Loucy (cell line): Measurements from ENCODE around the gene DEFB132.

Source experiments
- CTCF ChIP-seq: fragments of 200-600 bp; sonication (generic); conservative IDR thresholded peaks from 2 replicates; pipeline ENCODE4 v1.5.1; 2014; ENCODE audit warnings: mild to moderate bottlenecking, antibody characterized with exemption, low read length
- EZH2phosphoT487 ChIP-seq: fragments of 200-600 bp; IDR thresholded peaks from 2 replicates; pipeline ENCODE4 v1.6.1; 2018; ENCODE audit warnings: antibody characterized with exemption, mild to moderate bottlenecking, moderate library complexity, borderline replicate concordance

DNA sequence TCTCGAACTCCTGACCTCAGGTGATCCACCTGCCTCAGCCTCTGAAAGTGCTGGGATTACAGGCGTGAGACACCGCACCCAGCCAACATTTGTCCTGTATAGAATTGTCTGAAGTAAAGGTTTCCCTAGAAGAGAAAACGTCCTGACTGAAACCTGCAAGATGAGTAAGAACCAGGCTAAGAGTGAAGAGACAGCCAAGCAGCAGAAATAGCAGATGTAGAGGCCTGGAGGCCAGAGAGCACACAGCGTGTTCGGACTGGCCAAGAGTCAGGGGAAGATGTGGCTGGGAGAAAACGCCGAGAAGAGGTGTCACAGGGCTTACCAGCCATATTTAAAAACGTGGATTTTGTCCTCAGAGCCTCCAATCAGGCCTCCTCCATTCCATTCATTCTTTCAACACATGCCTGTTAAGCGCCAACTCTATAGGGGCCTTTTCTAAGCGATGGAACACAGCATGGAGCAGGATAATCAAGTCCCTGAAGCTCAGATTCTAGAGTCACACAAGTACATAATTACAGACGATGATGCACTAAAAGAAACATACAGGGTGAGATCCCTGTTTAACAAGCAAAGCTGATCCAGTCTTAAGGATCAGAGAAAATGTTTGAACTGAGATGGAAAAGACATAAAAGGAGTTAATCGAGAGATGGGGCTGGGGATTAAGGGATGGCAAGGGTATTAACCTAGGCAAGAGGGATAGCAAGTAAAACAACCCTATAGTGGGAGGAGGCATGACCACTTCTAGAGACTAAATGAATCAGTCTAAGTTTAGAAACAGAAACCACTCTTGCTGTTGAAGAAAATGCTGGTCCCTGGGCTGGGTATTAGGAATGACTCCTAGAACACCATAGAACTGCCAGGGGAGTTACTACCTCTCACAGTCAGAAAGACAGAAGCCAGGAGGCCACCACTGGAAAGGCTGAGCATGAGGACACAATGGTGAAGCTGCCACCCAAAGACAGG lies 44.6 kb downstream of the DEFB132 start:
- TF ChIP-seq EZH2phosphoT487, result no peak
- no peak for TF ChIP-seq CTCF
